Brain pericyte (primary cell): ENCODE data around the gene CFB.
"Not testable (repeated sequence)": the region's sequence is repeated elsewhere in the genome, so short reads cannot be mapped to it uniquely, and the experiment has no call there.

ENCODE experiments used
- DNase-seq: peaks from one replicate; pipeline ENCODE4 v3.0.0-alpha.2; 2012; ENCODE audit warnings: low read depth, low spot score

CFB gene

GRCh38 chr6:31970604-31971271 lies 24.8 kb downstream of the CFB start:
- no peak for DNase-seq

GRCh38 chr6:31971279-31971992 lies 25.5 kb downstream of the CFB start:
- no peak for DNase-seq

GRCh38 chr6:31971993-31972708 lies 26.3 kb downstream of the CFB start, which contains the start of gene DXO:
TSS of gene DXO (minus strand) at chr6:31972138. CDS start at chr6:31971675, 463 bp downstream.
- DNase-seq: peak; percentile 93

- no peak for DNase-seq
These were observed 26.9 kb downstream of the CFB start for GRCh38 chr6:31972709-31973350.

GRCh38 chr6:31976065-31976464 lies 30.2 kb downstream of the CFB start:
- DNase-seq: not testable (repeated sequence)

GRCh38 chr6:31977816-31978431 lies 32.0 kb downstream of the CFB start:
- no peak for DNase-seq

GRCh38 chr6:31978831-31979230 lies 32.9 kb downstream of the CFB start:
- DNase-seq: no peak

- no peak for DNase-seq
These were observed 33.5 kb downstream of the CFB start for GRCh38 chr6:31979238-31979898.

GRCh38 chr6:31980195-31980876 lies 34.4 kb downstream of the CFB start:
- DNase-seq: not testable (repeated sequence)

- not testable (repeated sequence) for DNase-seq
These were observed 35.1 kb downstream of the CFB start for GRCh38 chr6:31980998-31981397.

GRCh38 chr6:31981744-31982143 lies 35.8 kb downstream of the CFB start, which contains the start of gene C4A:
TSS of gene C4A (plus strand) at chr6:31982057. CDS start at chr6:31982108, 51 bp downstream.
- DNase-seq: not testable (repeated sequence)

- not testable (repeated sequence) for DNase-seq
These were observed 43.5 kb downstream of the CFB start for GRCh38 chr6:31989363-31989762.

- DNase-seq: not testable (repeated sequence)
These were observed 48.5 kb downstream of the CFB start for GRCh38 chr6:31994421-31994820.

- not testable (repeated sequence) for DNase-seq
These were observed 50.5 kb downstream of the CFB start for GRCh38 chr6:31996385-31996784.
